ENCODE results near the gene CEBPE. TPM values are rescaled to one million over a fixed set of nuclear protein-coding genes. Genes with fewer than 3 reads are reported as not detected.

CEBPE gene
- total RNA-seq, 6 experiments from 2014 or later = 0.13 to 0.18 TPM; not detected in 4

- Histone ChIP-seq H3K36me3 (no peaks in the 10 kb centered on the region), H3K27ac (no peak overlapping the region), H3K9me3 (no peaks in the 10 kb centered on the region), H3K4me1 (no peaks in the 10 kb centered on the region), H3K27me3 (no peaks in the 10 kb centered on the region), H3K4me3 (no peak overlapping the region)
- 55% methylated on average over 4 of the region's 8 CpGs for WGBS (ENCODE audit: insufficient coverage, low coverage, low lambda C conversion rate, missing lambda C conversion rate)
- ATAC-seq (no peak), DNase-seq (no peak)
- intact Hi-C loops (cut with DNase I) = loop anchor here in 1 of 2 donors (10.0 kb wide), 1 partner anchor 261 kb away; no protein-coding TSS in a partner anchor
- TF ChIP-seq POLR2A (IDR thresholded peaks at IDR 0.05) = no peak
- TF ChIP-seq, protein P1, sequence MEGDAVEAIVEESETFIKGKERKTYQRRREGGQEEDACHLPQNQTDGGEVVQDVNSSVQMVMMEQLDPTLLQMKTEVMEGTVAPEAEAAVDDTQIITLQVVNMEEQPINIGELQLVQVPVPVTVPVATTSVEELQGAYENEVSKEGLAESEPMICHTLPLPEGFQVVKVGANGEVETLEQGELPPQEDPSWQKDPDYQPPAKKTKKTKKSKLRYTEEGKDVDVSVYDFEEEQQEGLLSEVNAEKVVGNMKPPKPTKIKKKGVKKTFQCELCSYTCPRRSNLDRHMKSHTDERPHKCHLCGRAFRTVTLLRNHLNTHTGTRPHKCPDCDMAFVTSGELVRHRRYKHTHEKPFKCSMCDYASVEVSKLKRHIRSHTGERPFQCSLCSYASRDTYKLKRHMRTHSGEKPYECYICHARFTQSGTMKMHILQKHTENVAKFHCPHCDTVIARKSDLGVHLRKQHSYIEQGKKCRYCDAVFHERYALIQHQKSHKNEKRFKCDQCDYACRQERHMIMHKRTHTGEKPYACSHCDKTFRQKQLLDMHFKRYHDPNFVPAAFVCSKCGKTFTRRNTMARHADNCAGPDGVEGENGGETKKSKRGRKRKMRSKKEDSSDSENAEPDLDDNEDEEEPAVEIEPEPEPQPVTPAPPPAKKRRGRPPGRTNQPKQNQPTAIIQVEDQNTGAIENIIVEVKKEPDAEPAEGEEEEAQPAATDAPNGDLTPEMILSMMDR (IDR thresholded peaks at IDR 0.05) = no peak
Measured at GRCh38 chr14:23123419-23123818, 4.4 kb upstream of the CEBPE start.

DNA sequence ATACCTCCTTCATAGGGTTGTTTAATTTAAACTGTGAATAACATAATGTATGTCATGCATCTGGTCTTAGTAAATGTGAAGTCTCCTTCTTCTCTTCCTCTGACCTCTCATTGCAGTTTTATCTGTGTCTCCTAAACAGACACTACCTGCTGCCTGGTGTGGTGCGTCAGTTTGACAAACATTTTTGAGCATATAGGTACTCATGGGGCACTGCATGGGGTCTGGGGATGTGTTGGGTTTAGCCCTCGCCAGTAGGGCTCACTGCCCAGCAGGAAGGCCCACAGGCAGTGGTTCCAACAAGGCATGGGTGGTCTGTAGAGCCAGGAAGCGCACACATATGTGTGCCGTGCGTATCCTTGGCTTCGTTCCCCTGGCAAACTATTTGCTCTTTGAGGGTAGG, 3.0 kb upstream of the CEBPE start:
- no peaks in the 10 kb centered on the region for H3K27me3 ChIP-seq
- no peak overlapping the region for H3K27ac ChIP-seq
- DNase-seq (no peak), ATAC-seq (no peak)
- intact Hi-C loops (cut with DNase I) = loop anchor here in 1 of 2 donors (10.0 kb wide), 1 partner anchor 263 kb away; no protein-coding TSS in a partner anchor
- no peak overlapping the region for H3K4me3 ChIP-seq
- H3K9me3 ChIP-seq = no peaks in the 10 kb centered on the region
- no peaks in the 10 kb centered on the region for H3K36me3 ChIP-seq
- TF ChIP-seq, protein P1 (IDR thresholded peaks at IDR 0.05) = no peak
- no peak for TF ChIP-seq POLR2A (IDR thresholded peaks at IDR 0.05)
- WGBS (ENCODE audit: insufficient coverage, low coverage, low lambda C conversion rate, missing lambda C conversion rate) = 79% methylated on average over 6 of the region's 6 CpGs
- H3K4me1 ChIP-seq = no peaks in the 10 kb centered on the region

DNA sequence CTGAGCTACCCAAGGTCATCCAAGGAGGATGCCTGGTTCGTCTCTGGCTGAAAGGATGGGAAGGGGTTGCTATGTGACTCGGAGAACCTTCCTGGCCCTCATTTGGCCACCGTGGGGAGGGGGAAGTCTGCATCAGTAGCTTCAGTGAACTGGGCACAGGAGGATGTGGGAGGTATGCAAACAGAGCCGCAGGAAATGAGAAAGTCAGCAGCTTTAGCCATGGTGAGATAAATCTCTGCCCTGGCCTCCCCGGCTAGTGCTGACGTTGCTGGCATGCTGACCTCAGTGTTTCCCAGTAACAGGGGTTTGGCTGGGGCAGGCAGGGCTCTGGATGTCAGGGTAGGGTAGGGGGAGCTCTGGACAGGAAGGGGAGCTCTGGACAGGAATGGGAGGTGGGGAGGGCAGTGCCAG, 2.3 kb upstream of the CEBPE start:
- WGBS (ENCODE audit: insufficient coverage, low coverage, low lambda C conversion rate, missing lambda C conversion rate) = 24% methylated on average over 6 of the region's 6 CpGs
- TF ChIP-seq, protein P1 (IDR thresholded peaks at IDR 0.05) = no peak
- no peak for TF ChIP-seq POLR2A (IDR thresholded peaks at IDR 0.05)

DNA sequence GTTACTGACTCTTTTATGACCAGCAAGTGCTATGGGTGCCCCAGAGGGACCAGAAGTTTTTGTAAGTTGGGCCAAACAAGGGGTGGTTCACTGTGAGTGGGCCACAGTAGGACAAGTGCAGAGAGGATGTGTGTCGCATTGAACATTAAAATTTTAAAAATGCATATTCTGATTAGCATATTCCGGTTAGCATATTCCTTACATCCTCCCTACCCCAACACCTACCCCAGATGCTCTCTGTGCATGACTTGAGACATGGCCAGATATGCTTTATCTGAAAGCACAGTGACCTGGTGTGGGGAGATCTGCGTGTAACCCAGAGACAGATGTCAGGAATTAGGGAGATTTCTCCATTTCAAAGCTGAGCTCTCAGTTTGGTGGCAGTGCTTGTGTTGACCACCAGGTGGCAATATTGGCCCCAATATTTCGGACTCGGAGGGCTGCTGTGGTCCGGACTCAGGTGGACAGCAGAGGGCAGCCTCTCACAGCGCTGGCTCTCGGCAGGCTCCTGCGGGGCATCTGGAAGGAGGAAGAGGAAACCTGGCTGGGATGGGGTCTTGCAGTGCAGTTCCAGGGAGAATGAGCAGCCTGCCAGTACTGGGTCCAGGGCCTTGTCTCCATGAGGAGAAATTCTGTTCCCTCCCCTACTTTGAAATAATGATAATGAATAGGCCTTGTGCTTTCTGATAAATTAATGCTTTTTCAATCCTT, 1.6 kb upstream of the CEBPE start:
- peak; percentile 89 to 91 (median 90) for DNase-seq
- Histone ChIP-seq H3K4me1 (no peaks in the 10 kb centered on the region), H3K9me3 (no peaks in the 10 kb centered on the region), H3K27me3 (no peaks in the 10 kb centered on the region), H3K27ac (no peak overlapping the region), H3K36me3 (no peaks in the 10 kb centered on the region), H3K4me3 (no peak overlapping the region)
- ATAC-seq = peak; percentile 96 to 99 (median 98)
- intact Hi-C loops (cut with DNase I) = loop anchor here in 1 of 2 donors (10.0 kb wide), 1 partner anchor 264 kb away; no protein-coding TSS in a partner anchor
- WGBS (ENCODE audit: insufficient coverage, low coverage, low lambda C conversion rate, missing lambda C conversion rate) = 15% methylated on average over 9 of the region's 9 CpGs
- TF ChIP-seq, protein P1 (IDR thresholded peaks at IDR 0.05) = peak; percentile 100
- no peak for TF ChIP-seq POLR2A (IDR thresholded peaks at IDR 0.05)

More for the DNA sequence above, 2.3 kb upstream of the CEBPE start:
- ATAC-seq (peak; percentile 39 to 47 (median 46)), DNase-seq (peak in 1 of 3 donors; percentile 55)
- H3K4me3 ChIP-seq = no peak overlapping the region
- H3K9me3 ChIP-seq = no peaks in the 10 kb centered on the region
- no peaks in the 10 kb centered on the region for H3K4me1 ChIP-seq
- intact Hi-C loops (cut with DNase I) = loop anchor here in 1 of 2 donors (10.0 kb wide), 1 partner anchor 263 kb away; no protein-coding TSS in a partner anchor
- no peaks in the 10 kb centered on the region for H3K27me3 ChIP-seq
- H3K27ac ChIP-seq = no peak overlapping the region
- H3K36me3 ChIP-seq = no peaks in the 10 kb centered on the region

Measured in right lobe of liver (tissue), 6 donors.